HEK293T (cell line): ENCODE measurements around the gene CYP4F12.

Experiments
- CTCF ChIA-PET: fragments of 350-600 bp; formaldehyde crosslinking; extraction: SDS; loops from one replicate; lab custom pipeline; 2021; ENCODE audit warnings: antibody characterized with exemption, inconsistent platforms; lab: Yijun Ruan, JAX
- POLR2A ChIA-PET: fragments of 350-600 bp; formaldehyde crosslinking; extraction: SDS; loops from one replicate; lab custom pipeline; 2020; ENCODE audit warnings: antibody characterized with exemption, inconsistent platforms; lab: Yijun Ruan, JAX
- DNase-seq: peaks from one replicate; pipeline ENCODE4 v3.0.0; 2012; ENCODE audit warnings: mixed read lengths; ENCODE audit errors: extremely low spot score
- ARNT ChIP-seq: fragments of 450-650 bp; IDR thresholded peaks from 2 replicates; pipeline ENCODE4 v1.6.1; 2017; ENCODE audit warnings: mild to moderate bottlenecking
- BHLHE40 ChIP-seq: fragments of 450-650 bp; IDR thresholded peaks from 2 replicates; pipeline ENCODE4 v1.6.1; 2016; ENCODE audit warnings: mild to moderate bottlenecking, moderate library complexity, borderline replicate concordance
- CTBP1 ChIP-seq: fragments of 450-650 bp; IDR thresholded peaks from 2 replicates; pipeline ENCODE4 v1.6.1; 2016; ENCODE audit warnings: borderline replicate concordance
- ELF4 ChIP-seq: fragments of 450-650 bp; IDR thresholded peaks from 2 replicates; pipeline ENCODE4 v1.6.1; 2017; ENCODE audit warnings: antibody characterized with exemption
- FOXA1 ChIP-seq: fragments of 450-650 bp; IDR thresholded peaks from 2 replicates; pipeline ENCODE4 v1.6.1; 2016; ENCODE audit warnings: mild to moderate bottlenecking
- FOXK2 ChIP-seq: fragments of 450-650 bp; IDR thresholded peaks from 2 replicates; pipeline ENCODE4 v1.6.1; 2016; ENCODE audit warnings: mild to moderate bottlenecking
- FOXM1 ChIP-seq: fragments of 450-650 bp; IDR thresholded peaks from 2 replicates; pipeline ENCODE4 v1.6.1; 2017; ENCODE audit warnings: mild to moderate bottlenecking, borderline replicate concordance
- HDGF ChIP-seq: fragments of 450-650 bp; IDR thresholded peaks from 2 replicates; pipeline ENCODE4 v1.6.1; 2017; ENCODE audit warnings: antibody characterized with exemption, borderline replicate concordance
- L3MBTL2 ChIP-seq: fragments of 450-650 bp; conservative IDR thresholded peaks from 2 replicates; pipeline ENCODE4 v1.6.1; 2016; ENCODE audit warnings: mild to moderate bottlenecking
- LEF1 ChIP-seq: fragments of 450-650 bp; IDR thresholded peaks from 2 replicates; pipeline ENCODE4 v1.6.1; 2017; ENCODE audit warnings: mild to moderate bottlenecking, borderline replicate concordance
- NFRKB ChIP-seq: fragments of 450-650 bp; IDR thresholded peaks from 2 replicates; pipeline ENCODE4 v1.6.1; 2016; ENCODE audit warnings: mild to moderate bottlenecking, moderate library complexity
- PKNOX1 ChIP-seq: fragments of 450-650 bp; IDR thresholded peaks from 2 replicates; pipeline ENCODE4 v1.6.1; 2016
- SP1 ChIP-seq: fragments of 450-650 bp; IDR thresholded peaks from 2 replicates; pipeline ENCODE4 v1.6.1; 2017
- SUZ12 ChIP-seq: fragments of 450-650 bp; IDR thresholded peaks from 2 replicates; pipeline ENCODE4 v1.6.1; 2016; ENCODE audit warnings: mild to moderate bottlenecking
- TARDBP ChIP-seq: fragments of 450-650 bp; IDR thresholded peaks from 2 replicates; pipeline ENCODE4 v1.6.1; 2016
- ZNF384 ChIP-seq: fragments of 450-650 bp; IDR thresholded peaks from 2 replicates; pipeline ENCODE4 v1.6.1; 2016

The CYP4F12 gene

GRCh38 chr19:15651791-15652190 lies 21.1 kb upstream of the CYP4F12 start:
- ChIA-PET CTCF (no interaction called here), POLR2A (no interaction called here)
- no peak for DNase-seq
- no peak for TF ChIP-seq TARDBP

GRCh38 chr19:15652559-15653278 lies 20.2 kb upstream of the CYP4F12 start:
- no peak for DNase-seq
- no peak for TF ChIP-seq CTBP1
- TF ChIP-seq PKNOX1 = no peak
- no peak for TF ChIP-seq SP1
- TF ChIP-seq L3MBTL2 = no peak
- no peak for TF ChIP-seq FOXA1
- no peak for TF ChIP-seq NFRKB
- no peak for TF ChIP-seq ELF4
- no peak for TF ChIP-seq ZNF384
- no peak for TF ChIP-seq HDGF
- TF ChIP-seq BHLHE40 = no peak
- no peak for TF ChIP-seq TARDBP
- no peak for TF ChIP-seq SUZ12
- TF ChIP-seq FOXK2 = no peak
- no peak for TF ChIP-seq ARNT
- no peak for TF ChIP-seq LEF1
- TF ChIP-seq FOXM1 = no peak
- POLR2A ChIA-PET = no interaction called here
- CTCF ChIA-PET = no interaction called here

- CTCF ChIA-PET = no interaction called here
- DNase-seq = no peak
- TF ChIP-seq FOXA1 = no peak
- no peak for TF ChIP-seq PKNOX1
- TF ChIP-seq TARDBP = no peak
- TF ChIP-seq L3MBTL2 = no peak
- TF ChIP-seq ZNF384 = no peak
- TF ChIP-seq SUZ12 = no peak
- TF ChIP-seq BHLHE40 = no peak
- POLR2A ChIA-PET = no interaction called here
Measured at GRCh38 chr19:15656467-15656866, 16.4 kb upstream of the CYP4F12 start.

- DNase-seq = no peak
- ChIA-PET CTCF (no interaction called here), POLR2A (no interaction called here)
- no peak for TF ChIP-seq ELF4
Measured at GRCh38 chr19:15663247-15663646, 9.6 kb upstream of the CYP4F12 start.

- ChIA-PET POLR2A (no interaction called here), CTCF (no interaction called here)
- no peak for TF ChIP-seq BHLHE40
- TF ChIP-seq CTBP1 = no peak
- TF ChIP-seq ELF4 = no peak
- no peak for TF ChIP-seq PKNOX1
- no peak for TF ChIP-seq NFRKB
- TF ChIP-seq FOXM1 = no peak
- TF ChIP-seq HDGF = no peak
- TF ChIP-seq SP1 = no peak
- no peak for TF ChIP-seq ARNT
- TF ChIP-seq LEF1 = no peak
- no peak for TF ChIP-seq L3MBTL2
- no peak for TF ChIP-seq SUZ12
- TF ChIP-seq FOXK2 = no peak
- TF ChIP-seq ZNF384 = no peak
- TF ChIP-seq FOXA1 = no peak
- TF ChIP-seq TARDBP = no peak
- no peak for DNase-seq
Measured at GRCh38 chr19:15666186-15666585, 6.7 kb upstream of the CYP4F12 start.

GRCh38 chr19:15666883-15667282 lies 6.0 kb upstream of the CYP4F12 start:
- CTCF ChIA-PET = no interaction called here
- no peak for TF ChIP-seq ELF4
- no peak for TF ChIP-seq LEF1
- TF ChIP-seq L3MBTL2 = no peak
- no peak for TF ChIP-seq TARDBP
- TF ChIP-seq SP1 = no peak
- TF ChIP-seq ZNF384 = no peak
- no peak for TF ChIP-seq NFRKB
- no peak for TF ChIP-seq FOXA1
- TF ChIP-seq ARNT = no peak
- TF ChIP-seq SUZ12 = no peak
- no peak for TF ChIP-seq BHLHE40
- no peak for TF ChIP-seq HDGF
- TF ChIP-seq FOXK2 = no peak
- TF ChIP-seq CTBP1 = no peak
- TF ChIP-seq FOXM1 = no peak
- no peak for DNase-seq
- POLR2A ChIA-PET = no interaction called here

- POLR2A ChIA-PET = no interaction called here
- CTCF ChIA-PET = no interaction called here
- TF ChIP-seq FOXM1 (no peak), NFRKB (no peak), FOXA1 (no peak), HDGF (no peak), ELF4 (no peak), FOXK2 (no peak), SP1 (no peak), ARNT (no peak), PKNOX1 (no peak), SUZ12 (no peak)
- no peak for DNase-seq
Measured at GRCh38 chr19:15669440-15669839, 3.4 kb upstream of the CYP4F12 start.
